ENCODE data around the gene PAGR1. TPM values are rescaled to one million over a fixed set of nuclear protein-coding genes. Genes with fewer than 3 reads are reported as not detected.

PAGR1 gene
- total and polyA plus RNA-seq, 2 of the 4 experiments (the other 2 are of a cell fraction) = 10.6 to 22.1 TPM

DNA sequence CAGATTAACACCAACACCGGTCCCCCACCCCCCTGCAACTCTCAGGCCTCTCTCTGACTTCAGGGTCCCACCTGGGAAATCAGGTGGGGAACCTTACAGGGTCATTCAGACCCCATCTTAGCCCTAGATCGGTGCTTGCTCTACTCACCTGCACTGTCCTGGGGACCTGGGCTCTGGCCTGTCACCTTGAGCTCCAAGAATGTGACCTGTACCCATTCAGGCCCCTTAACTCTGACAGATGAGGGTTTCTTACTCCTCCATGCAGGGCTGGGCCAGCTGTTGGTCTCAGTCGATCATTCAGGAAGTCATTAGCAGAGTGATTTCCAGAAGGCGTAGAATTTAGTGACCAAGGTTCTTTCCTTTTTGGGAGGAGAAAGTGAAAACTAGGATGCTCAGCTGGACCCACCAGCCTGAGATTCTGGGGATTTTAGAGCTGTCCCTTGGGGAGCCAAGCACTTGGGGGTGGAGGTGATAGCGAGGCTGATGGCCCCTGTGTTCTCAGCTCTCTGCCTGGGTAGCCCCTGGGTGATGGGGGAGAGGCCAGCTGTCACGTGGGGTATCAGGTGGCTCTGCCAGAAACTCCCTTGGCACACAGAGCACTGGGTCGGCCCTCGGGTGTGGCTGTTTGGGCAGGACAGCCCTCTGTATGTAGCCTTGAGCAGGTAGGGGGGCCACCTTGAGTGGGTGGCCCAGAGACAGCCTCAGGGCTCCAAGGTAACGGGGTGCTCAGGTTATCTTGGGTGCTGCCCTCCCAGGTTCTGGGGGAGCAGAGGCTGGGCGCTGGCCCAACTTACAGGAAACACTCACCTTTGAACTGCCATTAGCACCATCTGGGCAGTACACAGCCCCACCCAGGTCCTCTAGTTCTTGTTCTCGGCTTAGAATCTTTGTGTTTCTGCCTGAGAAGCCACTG, 5.0 kb downstream of the PAGR1 start:
- peak overlapping the region; percentile 88 for H3K27ac ChIP-seq (ENCODE audit: insufficient read depth, low read length)
- peak overlapping the region; percentile 100 for H2AK9ac ChIP-seq (replicated peaks; ENCODE audit: low read depth, low read length, poor library complexity)
- intact Hi-C loops (cut with micrococcal nuclease) (loop anchor here (5.0 kb wide), 1 partner anchor 41 kb away; the partner anchor contains the start of gene CDIPT), in situ Hi-C loops (cut with MboI; ENCODE audit: low sequenced_read_pairs) (no loop called here), dilution Hi-C loops (cut with HindIII; ENCODE audit: low sequenced_read_pairs, unreplicated experiment) (no loop called here)
- peak overlapping the region; percentile 93 for H3K4ac ChIP-seq (ENCODE audit: low read depth, low read length)
- peak overlapping the region; percentile 97 for H2AK5ac ChIP-seq (ENCODE audit: low read depth, low read length)
- H4K20me1 ChIP-seq (ENCODE audit: insufficient read depth, low read length) = peaks cover 12% of the 10 kb centered on the region
- peak overlapping the region; percentile 99 for H3K14ac ChIP-seq (replicated peaks; ENCODE audit: low read depth, low read length)
- peaks cover 17% of the 10 kb centered on the region for H3K9me1 ChIP-seq (ENCODE audit: insufficient read depth, low read length)
- H3K4me3 ChIP-seq (ENCODE audit: insufficient read depth, low read depth, low read length) = peak overlapping the region; percentile 85
- H4K5ac ChIP-seq (ENCODE audit: low read depth, low read length) = peak overlapping the region; percentile 88
- no peak for DNase-seq
- peaks cover 27% of the 10 kb centered on the region for H3K4me1 ChIP-seq (ENCODE audit: control insufficient read depth, insufficient read depth, low read length)
- H3K18ac ChIP-seq (ENCODE audit: low read depth, low read length) = peak overlapping the region; percentile 66
- peak overlapping the region; percentile 94 for H3K56ac ChIP-seq (ENCODE audit: extremely low read depth, insufficient read depth, low read length)
- no peaks in the 10 kb centered on the region for H3K27me3 ChIP-seq (ENCODE audit: control insufficient read depth, insufficient read depth, low read length)
- no peaks in the 10 kb centered on the region for H3K9me3 ChIP-seq (ENCODE audit: control insufficient read depth, insufficient read depth, low read length)
- 60% methylated on average over 4 of the region's 11 CpGs; no CpG with 5 or more reads in 1 of the 2 experiments for WGBS, 2 experiments (ENCODE audit: extremely low coverage in 2 of 2, insufficient read length in 1 of 2)
- H4K91ac ChIP-seq (ENCODE audit: insufficient read depth, low read depth, low read length) = peak overlapping the region; percentile 92
- H3K23ac ChIP-seq (ENCODE audit: low read depth, low read length) = peak overlapping the region; percentile 94
- BruUV-seq (replicated peaks) = TSS peak; percentile 21
- TF ChIP-seq MAZ (IDR thresholded peaks at IDR 0.05; ENCODE audit: borderline replicate concordance, low read depth, low read length) = no peak
- TF ChIP-seq, protein P1, sequence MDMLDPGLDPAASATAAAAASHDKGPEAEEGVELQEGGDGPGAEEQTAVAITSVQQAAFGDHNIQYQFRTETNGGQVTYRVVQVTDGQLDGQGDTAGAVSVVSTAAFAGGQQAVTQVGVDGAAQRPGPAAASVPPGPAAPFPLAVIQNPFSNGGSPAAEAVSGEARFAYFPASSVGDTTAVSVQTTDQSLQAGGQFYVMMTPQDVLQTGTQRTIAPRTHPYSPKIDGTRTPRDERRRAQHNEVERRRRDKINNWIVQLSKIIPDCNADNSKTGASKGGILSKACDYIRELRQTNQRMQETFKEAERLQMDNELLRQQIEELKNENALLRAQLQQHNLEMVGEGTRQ (IDR thresholded peaks at IDR 0.05; ENCODE audit: low read depth, low read length) = peak; percentile 83
- H3K36me3 ChIP-seq (ENCODE audit: control insufficient read depth, insufficient read depth, low read length) = peaks cover 6% of the 10 kb centered on the region
- H2AFZ ChIP-seq (replicated peaks; ENCODE audit: low read length, poor library complexity) = no peak overlapping the region
- peak overlapping the region; percentile 76 for H2BK120ac ChIP-seq (ENCODE audit: low read depth, low read length)
- peak overlapping the region; percentile 86 for H2BK5ac ChIP-seq (ENCODE audit: low read depth, low read length, poor library complexity, severe bottlenecking)
- CTCF ChIA-PET = interaction anchor here (1.8 kb wide), 2 partner anchors 27 to 28 kb away, joined by 6 to 7 read pairs; no protein-coding TSS in a partner anchor
- H3K4me2 ChIP-seq (ENCODE audit: low read depth, low read length) = peak overlapping the region; percentile 90
- peaks cover 21 to 65% of the 10 kb centered on the region in 2 experiments; a peak in 3 of 4 replicates for H3K79me1 ChIP-seq (ENCODE audit: low read depth in 1 of 2, low read length in 2 of 2)
- peak overlapping the region; percentile 88 for H3K9ac ChIP-seq (ENCODE audit: low read depth, low read length)
- no peak for ATAC-seq (ENCODE audit: low read depth)
- H4K8ac ChIP-seq (ENCODE audit: low read depth in 2 of 2, low read length in 2 of 2) = peak overlapping the region; percentile 68 to 95
- POLR2A ChIA-PET (ENCODE audit: unreplicated experiment) = no interaction called here
- H2BK15ac ChIP-seq (ENCODE audit: low read depth, low read length) = peak overlapping the region; percentile 77; the same call in 2 of the 3 replicates
- 0 out of 2 replicates have a peak overlapping the region, but pooled peaks have one; percentile 16 for H2BK20ac ChIP-seq (ENCODE audit: low read depth, low read length)
